NOMO-1 (cell line): Measurements from ENCODE around the gene SOX30.
A peak's percentile ranks its signal among the peaks of the same experiment; 100 is the strongest.

Experiments used
- DNase-seq, 2 experiments: peaks; one replicate each; lab custom pipeline; 2025; ENCODE audit not compliant: unreplicated experiment in 2 of 2; lab: John Stamatoyannopoulos, UW

SOX30 gene

GRCh38 chr5:157665467-157666070 lies 13.3 kb upstream of the SOX30 start:
- peak; percentile 41 to 86 for DNase-seq

GRCh38 chr5:157659868-157660660 lies 7.8 kb upstream of the SOX30 start:
- DNase-seq = no peak

- no peak for DNase-seq
Measured at GRCh38 chr5:157658893-157659292, 6.7 kb upstream of the SOX30 start.

GRCh38 chr5:157657516-157657915 lies 5.3 kb upstream of the SOX30 start:
- DNase-seq = no peak

- no peak for DNase-seq
Measured at GRCh38 chr5:157651623-157652376, 438 bp downstream of the SOX30 start.

DNA sequence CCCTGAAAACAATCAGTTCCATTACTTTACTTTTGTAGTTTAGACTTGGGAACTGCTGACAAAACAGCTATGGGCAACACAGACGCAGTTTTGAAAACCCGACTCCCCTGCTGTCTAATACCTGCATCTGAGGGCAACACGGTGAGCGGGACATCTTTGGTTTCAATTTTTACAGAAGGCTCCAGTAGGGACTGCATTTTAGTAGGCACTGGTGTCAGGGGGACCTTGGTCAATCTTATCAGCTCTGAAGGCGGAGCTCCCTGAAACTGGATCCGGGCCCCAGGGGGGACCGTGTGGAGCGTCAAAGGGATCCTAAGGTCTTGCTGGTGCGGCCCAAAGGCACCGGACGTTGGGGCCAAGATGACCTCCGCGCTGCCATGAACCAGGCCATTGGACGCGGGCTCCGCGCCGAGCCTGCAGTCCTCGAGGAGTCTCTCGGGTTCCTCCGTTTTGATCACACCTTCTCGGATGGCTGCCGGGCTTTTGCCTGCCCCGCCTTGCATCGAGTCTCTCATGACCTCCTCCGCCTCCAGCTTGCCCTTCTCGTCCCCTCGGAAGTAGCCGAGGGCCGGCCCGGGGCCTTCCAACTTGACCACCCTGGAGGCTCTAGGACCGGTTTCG lies 1.1 kb downstream of the SOX30 start:
- no peak for DNase-seq

DNA sequence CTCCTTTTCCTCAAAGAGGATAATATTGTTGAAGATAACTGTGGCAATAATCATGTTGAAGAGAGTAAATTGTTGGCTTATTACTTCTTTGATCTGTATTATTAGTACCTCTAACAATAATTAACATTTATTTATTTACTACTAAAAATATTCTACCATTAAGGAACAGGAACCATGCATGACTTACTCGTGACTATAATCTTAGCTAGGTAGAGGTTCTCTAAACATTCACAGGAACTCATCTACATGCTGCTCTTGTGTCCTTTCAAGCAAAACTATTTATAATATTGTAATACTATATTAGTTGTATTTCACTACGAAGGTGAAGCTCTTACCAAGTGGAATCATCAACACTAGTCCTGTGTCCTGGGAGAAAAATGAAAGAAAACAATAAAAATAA lies 3.1 kb downstream of the SOX30 start:
- no peak for DNase-seq

GRCh38 chr5:157648275-157648990 lies 3.8 kb downstream of the SOX30 start:
- no peak for DNase-seq

- no peak for DNase-seq
Measured at GRCh38 chr5:157640406-157641066, 11.7 kb downstream of the SOX30 start.

DNA sequence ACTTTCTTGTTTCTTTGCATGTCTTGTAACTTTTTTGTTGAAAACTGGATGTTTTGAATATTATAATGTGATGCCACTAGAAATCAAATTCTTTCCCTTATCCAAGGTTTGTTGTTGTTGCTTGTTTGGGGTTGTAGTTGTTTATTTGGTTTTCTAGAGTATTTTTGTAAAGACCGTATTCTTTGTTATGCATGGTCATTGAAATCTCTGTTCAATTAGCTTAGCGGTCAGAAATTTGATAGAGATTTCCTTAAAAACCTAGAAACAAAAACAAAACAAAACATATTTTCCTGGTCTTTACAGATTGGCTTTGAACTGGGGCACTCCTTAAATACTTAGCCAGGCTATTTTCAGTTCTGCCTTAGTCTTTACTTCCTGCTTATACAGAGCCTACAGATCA lies 21.9 kb downstream of the SOX30 start:
- no peak for DNase-seq

DNA sequence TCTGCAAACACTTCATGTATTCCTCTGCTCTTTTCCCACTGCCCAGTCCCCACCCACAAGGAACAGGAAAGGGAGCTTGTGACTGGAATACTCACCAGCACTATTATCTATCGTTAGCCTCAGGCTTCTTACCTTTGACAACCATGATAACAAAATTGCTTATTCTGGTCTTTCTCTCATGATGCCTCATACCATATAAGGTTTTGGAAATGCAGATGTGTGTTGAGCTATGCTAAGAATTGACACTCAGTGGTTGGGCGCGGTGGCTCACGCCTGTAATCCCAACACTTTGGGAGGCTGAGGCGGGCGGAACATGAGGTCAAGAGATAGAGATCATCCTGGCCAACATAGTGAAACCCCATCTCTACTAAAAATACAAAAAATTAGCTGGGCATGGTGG lies 25.4 kb downstream of the SOX30 start:
- no peak for DNase-seq

DNA sequence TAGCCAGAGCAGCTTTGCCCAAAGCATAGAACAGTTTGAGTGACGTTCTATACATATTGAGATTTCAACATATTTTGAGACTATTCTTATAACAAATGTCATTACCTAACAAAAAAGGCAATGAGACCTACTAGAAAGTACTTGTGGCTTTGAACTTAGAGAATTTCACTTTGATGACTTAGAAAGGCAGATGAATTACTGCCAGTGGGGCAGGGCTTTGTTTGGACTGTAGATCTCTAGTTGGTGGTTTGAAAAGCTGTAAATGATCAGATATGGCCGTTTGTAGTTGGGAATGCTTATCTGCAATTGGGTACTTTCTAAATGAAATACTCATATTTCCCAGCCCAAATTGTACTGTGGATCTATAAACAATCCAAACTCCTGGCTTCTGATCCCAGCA lies 28.1 kb downstream of the SOX30 start:
- DNase-seq = no peak

GRCh38 chr5:157620776-157621175 lies 31.5 kb downstream of the SOX30 start:
- no peak for DNase-seq

- no peak for DNase-seq
Measured at GRCh38 chr5:157618191-157618765, 34.0 kb downstream of the SOX30 start.

DNA sequence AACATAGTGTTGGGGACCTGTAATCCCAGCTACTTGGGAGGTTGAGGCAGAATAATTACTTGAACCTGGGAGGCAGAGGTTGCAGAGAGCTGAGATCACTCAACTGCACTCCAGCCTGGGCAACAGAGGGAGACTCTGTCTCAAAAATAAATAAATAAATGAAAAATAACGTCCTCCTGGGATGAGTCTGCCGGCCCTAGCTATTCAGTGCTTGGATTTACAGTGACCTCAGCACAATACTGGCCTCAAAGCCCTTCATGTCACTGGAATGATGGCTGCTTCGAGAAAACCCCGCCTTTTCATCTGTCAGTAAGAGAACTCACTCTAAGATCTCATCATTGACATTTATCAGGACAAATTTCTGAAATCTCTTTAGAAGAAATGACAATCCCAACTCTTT lies 35.5 kb downstream of the SOX30 start:
- DNase-seq = no peak

DNA sequence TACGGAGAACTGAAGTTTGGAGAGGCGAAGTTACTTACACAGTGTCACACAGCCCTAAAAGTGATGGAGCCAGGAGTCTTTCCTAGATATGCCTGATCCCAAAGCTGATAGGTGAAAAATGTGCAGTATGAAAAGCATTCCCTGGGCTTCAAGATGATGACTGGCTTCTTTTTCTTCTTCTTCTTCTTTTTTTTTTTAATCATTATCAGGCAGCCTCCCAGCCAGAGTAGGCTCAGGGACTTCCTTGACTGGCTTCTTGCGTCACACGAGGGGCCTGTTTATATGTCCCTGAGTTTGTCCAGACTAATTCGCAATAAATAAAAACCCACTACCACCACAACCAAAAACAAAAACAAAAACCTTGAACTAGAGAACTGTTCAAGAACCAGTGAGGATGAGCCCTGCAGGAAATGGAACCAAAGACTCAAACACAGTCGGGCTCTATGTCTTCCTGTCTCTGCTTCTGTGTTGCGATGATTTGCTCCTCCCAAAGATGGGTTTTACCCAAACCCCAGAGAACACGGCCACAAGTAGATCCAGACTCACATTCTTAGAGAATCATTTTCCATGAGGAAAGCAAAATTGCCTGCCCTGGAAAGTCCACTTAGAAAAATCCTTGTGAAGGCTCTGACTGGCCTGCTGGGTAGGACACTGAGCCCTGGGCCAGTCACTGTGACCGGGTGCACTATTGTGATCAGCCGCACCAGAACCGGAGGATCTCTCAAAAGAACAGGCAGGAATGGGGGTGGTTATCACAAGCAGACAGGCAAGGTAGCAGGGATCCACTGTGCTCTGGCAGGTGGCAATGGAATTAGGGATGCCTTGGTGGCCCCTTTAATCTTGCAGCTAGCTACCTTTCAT lies 38.6 kb downstream of the SOX30 start:
- DNase-seq = peak; percentile 8 to 37

- no peak for DNase-seq
Measured at GRCh38 chr5:157612581-157612980, 39.7 kb downstream of the SOX30 start.

DNA sequence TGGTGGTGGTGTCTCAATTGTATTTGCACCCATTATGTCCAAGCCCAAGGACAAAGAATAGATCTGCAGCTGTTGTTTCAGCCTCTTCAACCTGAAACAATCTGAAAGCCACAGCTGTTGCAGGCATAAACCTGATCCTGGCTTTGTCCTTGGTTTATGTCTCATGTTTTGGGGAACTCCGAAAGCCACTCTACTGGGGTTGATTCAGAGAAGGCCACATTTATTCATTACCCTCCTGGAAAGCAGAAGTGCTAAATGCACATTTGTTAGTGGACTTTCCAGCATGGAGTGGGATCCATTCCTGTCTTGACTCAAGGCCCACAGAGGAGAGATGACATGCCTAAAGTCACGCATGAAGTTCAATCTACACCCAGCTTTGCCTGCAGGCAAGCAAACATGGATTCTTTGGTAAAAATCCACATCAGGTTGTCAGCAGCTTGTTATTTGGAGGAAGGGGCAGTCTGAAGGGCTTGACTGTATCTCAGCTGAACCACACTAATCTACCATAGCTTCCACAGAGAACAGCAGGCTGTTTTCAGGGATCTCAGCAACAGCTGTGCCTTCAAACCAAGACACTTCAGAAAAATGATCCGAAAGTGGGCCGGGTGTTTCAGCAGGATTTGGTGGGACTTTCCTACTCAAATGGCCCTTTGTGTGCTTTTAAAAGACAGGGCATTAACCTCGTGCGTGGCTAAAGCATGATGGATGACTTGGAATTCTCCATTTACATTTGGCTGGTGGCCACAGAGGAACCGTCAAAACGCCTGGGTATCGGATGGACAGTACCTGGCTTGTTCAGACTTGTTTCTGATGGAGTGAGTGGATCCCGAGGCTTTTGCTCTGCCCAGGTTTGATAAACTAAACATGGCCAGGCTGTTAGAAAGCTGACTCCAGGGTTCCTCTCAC lies 40.4 kb downstream of the SOX30 start:
- no peak for DNase-seq
